Activated naive CD8-positive, alpha-beta T cell treated with anti-CD3 and anti-CD28 coated beads, Interleukin-2, amount 50 U/mL, for 24 hours (primary cell): ENCODE results near the gene RGS17.

Source experiments
- ATAC-seq: fragments of 150-1000 bp; cut with Tn5 transposase; one replicate; pipeline ENCODE4 v1.10.0; 2021
- DNase-seq: peaks from one replicate; pipeline ENCODE4 v3.0.0; 2021
- H3K27ac Mint-ChIP-seq: one replicate; pipeline ENCODE4 v1.8.0; 2021; ENCODE audit warnings: mild to moderate bottlenecking, mixed read lengths
- H3K27me3 Mint-ChIP-seq: one replicate; pipeline ENCODE4 v1.8.0; 2021; ENCODE audit warnings: mixed read lengths
- H3K36me3 Mint-ChIP-seq: one replicate; pipeline ENCODE4 v1.8.0; 2021; ENCODE audit warnings: low read depth, mixed read lengths
- H3K4me1 Mint-ChIP-seq: one replicate; pipeline ENCODE4 v1.8.0; 2021; ENCODE audit warnings: mixed read lengths
- H3K4me3 Mint-ChIP-seq: one replicate; pipeline ENCODE4 v1.8.0; 2021; ENCODE audit warnings: mild to moderate bottlenecking, moderate library complexity, mixed read lengths
- H3K9me3 Mint-ChIP-seq: one replicate; pipeline ENCODE4 v1.8.0; 2021; ENCODE audit warnings: mixed read lengths

RGS17 gene

DNA sequence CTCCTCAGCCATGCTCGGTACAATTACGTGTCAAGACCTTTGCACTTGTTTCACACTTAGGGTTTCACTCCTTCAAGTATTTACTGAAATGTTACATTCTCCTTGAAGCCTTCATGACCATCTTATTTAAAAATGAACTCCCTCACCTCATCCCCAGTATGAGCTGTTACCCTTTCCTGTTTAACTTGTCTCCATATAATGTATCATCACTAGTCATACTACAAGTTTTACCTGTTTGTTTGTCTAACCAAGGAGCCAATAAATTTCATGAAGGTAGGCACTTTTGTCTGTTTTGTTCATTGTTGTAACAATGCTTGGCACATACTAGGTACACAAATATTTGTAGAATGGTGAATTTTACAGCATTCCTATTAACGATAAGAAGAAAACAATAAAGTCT is 82.5 kb downstream of the RGS17 start:
- Mint-ChIP-seq H3K9me3 (no peaks in the 10 kb centered on the region), H3K27ac (no peak overlapping the region), H3K27me3 (no peaks in the 10 kb centered on the region), H3K4me3 (no peak overlapping the region), H3K4me1 (no peaks in the 10 kb centered on the region), H3K36me3 (no peaks in the 10 kb centered on the region)
- DNase-seq, result no peak
- no peak for ATAC-seq

GRCh38 chr6:153047386-153047785 is 83.7 kb downstream of the RGS17 start:
- Mint-ChIP-seq H3K27me3 (no peaks in the 10 kb centered on the region), H3K9me3 (no peaks in the 10 kb centered on the region), H3K36me3 (no peaks in the 10 kb centered on the region), H3K4me3 (no peak overlapping the region), H3K27ac (no peak overlapping the region), H3K4me1 (no peaks in the 10 kb centered on the region)
- ATAC-seq (no peak), DNase-seq (no peak)

GRCh38 chr6:153045271-153045670 is 85.8 kb downstream of the RGS17 start:
- DNase-seq (no peak), ATAC-seq (no peak)
- H3K27ac Mint-ChIP-seq, result no peak overlapping the region
- H3K4me3 Mint-ChIP-seq, result no peak overlapping the region
- H3K36me3 Mint-ChIP-seq, result no peaks in the 10 kb centered on the region
- H3K27me3 Mint-ChIP-seq, result no peaks in the 10 kb centered on the region
- no peaks in the 10 kb centered on the region for H3K9me3 Mint-ChIP-seq
- H3K4me1 Mint-ChIP-seq, result no peaks in the 10 kb centered on the region

- Mint-ChIP-seq H3K9me3 (no peaks in the 10 kb centered on the region), H3K4me3 (no peak overlapping the region), H3K27me3 (peaks cover 2% of the 10 kb centered on the region), H3K36me3 (no peaks in the 10 kb centered on the region), H3K27ac (no peak overlapping the region), H3K4me1 (no peaks in the 10 kb centered on the region)
- DNase-seq (no peak), ATAC-seq (no peak)
Measured at GRCh38 chr6:153044295-153044694, 86.8 kb downstream of the RGS17 start.

DNA sequence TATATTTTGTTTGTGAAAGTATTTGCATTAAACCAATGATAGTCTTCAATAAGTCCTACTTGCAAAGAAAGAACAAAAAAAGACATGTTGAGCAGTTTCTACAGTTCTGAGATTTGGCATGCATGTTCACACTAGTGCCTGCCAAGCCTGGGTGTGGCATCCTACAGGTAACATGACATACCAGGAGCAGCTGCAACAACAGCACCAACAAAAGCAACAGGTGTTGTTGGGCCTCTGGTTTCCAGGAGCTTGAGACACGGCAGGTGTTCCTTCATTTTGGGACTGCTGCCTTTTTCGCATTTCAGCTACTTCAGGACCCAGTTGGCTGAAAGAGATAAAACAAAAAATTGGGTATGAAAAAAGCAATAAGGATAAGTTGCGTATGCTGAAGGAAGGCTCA is 87.4 kb downstream of the RGS17 start:
- Mint-ChIP-seq H3K4me3 (no peak overlapping the region), H3K27ac (no peak overlapping the region), H3K4me1 (no peaks in the 10 kb centered on the region), H3K36me3 (no peaks in the 10 kb centered on the region), H3K27me3 (peaks cover 2% of the 10 kb centered on the region), H3K9me3 (no peaks in the 10 kb centered on the region)
- no peak for DNase-seq
- no peak for ATAC-seq

DNA sequence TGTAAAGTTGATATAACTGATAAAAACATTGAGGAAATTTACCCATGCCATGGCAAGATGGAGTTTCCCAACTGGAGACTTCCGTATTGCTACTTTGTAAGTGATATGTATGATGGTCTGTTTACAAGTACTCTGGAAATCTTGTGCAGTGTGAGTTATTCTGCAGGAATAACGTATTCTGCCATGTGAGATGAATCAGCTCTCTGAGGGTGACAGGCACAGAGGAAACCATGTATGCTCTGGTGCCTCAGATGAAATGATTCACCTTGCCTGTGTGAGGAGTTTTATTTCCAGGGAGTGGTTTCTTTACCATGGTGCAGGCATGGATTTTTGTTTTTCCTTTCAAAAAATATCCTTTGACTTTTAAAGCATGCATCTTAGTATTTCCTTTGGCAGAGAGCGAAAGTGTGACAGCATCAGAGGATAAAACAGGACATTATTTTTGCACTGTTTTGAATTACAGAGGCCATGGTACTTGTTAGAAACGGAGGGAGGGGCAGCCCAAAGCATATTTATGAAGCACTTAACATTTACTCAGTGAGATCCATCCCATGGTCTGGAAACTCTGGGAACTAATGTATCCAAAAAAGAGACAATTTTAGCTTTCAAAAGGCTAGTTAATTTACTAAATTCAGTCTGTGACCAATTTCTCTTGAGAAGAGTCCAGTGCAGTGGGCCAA is 92.6 kb downstream of the RGS17 start:
- Mint-ChIP-seq H3K27ac (no peak overlapping the region), H3K4me1 (no peaks in the 10 kb centered on the region), H3K9me3 (no peaks in the 10 kb centered on the region), H3K36me3 (no peaks in the 10 kb centered on the region), H3K27me3 (peaks cover 2% of the 10 kb centered on the region), H3K4me3 (no peak overlapping the region)
- DNase-seq, result no peak
- ATAC-seq, result no peak

GRCh38 chr6:153034139-153034538 is 96.9 kb downstream of the RGS17 start:
- H3K27me3 Mint-ChIP-seq, result peaks cover 3% of the 10 kb centered on the region
- H3K27ac Mint-ChIP-seq, result no peak overlapping the region
- no peak overlapping the region for H3K4me3 Mint-ChIP-seq
- no peaks in the 10 kb centered on the region for H3K9me3 Mint-ChIP-seq
- no peaks in the 10 kb centered on the region for H3K36me3 Mint-ChIP-seq
- ATAC-seq (no peak), DNase-seq (no peak)
- H3K4me1 Mint-ChIP-seq, result no peaks in the 10 kb centered on the region

GRCh38 chr6:153032255-153032882 is 98.7 kb downstream of the RGS17 start:
- DNase-seq (no peak), ATAC-seq (no peak)
- Mint-ChIP-seq H3K36me3 (no peaks in the 10 kb centered on the region), H3K27ac (no peak overlapping the region), H3K9me3 (no peaks in the 10 kb centered on the region), H3K4me3 (no peak overlapping the region), H3K4me1 (no peaks in the 10 kb centered on the region), H3K27me3 (peaks cover 3% of the 10 kb centered on the region)

- no peaks in the 10 kb centered on the region for H3K9me3 Mint-ChIP-seq
- peaks cover 3% of the 10 kb centered on the region for H3K27me3 Mint-ChIP-seq
- ATAC-seq, result no peak
- H3K27ac Mint-ChIP-seq, result no peak overlapping the region
- no peak for DNase-seq
- H3K4me3 Mint-ChIP-seq, result no peak overlapping the region
- no peaks in the 10 kb centered on the region for H3K36me3 Mint-ChIP-seq
- H3K4me1 Mint-ChIP-seq, result no peaks in the 10 kb centered on the region
Measured at GRCh38 chr6:153031335-153031955, 99.6 kb downstream of the RGS17 start.

DNA sequence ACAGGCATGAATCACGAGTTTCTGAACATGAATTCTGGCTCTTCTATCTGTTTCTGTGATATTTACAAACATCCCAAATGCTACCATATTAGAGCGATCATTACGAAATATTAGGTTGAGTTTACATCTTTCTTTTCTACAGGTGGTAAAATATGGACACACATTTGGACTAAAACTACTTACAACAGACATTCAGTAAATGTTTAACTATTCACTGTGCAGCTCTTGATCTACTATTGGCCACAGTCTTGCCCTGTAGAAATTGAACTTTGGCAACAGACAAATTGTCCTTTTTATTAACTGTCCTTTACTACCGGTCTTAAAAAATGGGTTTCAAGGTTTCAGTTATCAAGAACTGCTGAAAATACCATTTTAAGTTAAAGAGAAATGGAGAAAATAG is 102.1 kb downstream of the RGS17 start:
- DNase-seq, result no peak
- no peaks in the 10 kb centered on the region for H3K4me1 Mint-ChIP-seq
- H3K4me3 Mint-ChIP-seq, result no peak overlapping the region
- H3K36me3 Mint-ChIP-seq, result no peaks in the 10 kb centered on the region
- no peak for ATAC-seq
- peaks cover 11% of the 10 kb centered on the region for H3K27me3 Mint-ChIP-seq
- H3K9me3 Mint-ChIP-seq, result no peaks in the 10 kb centered on the region
- H3K27ac Mint-ChIP-seq, result no peak overlapping the region

GRCh38 chr6:153028286-153028685 is 102.8 kb downstream of the RGS17 start:
- ATAC-seq (no peak), DNase-seq (no peak)
- Mint-ChIP-seq H3K4me3 (no peak overlapping the region), H3K36me3 (no peaks in the 10 kb centered on the region), H3K9me3 (no peaks in the 10 kb centered on the region), H3K4me1 (no peaks in the 10 kb centered on the region), H3K27ac (no peak overlapping the region), H3K27me3 (peaks cover 13% of the 10 kb centered on the region)

DNA sequence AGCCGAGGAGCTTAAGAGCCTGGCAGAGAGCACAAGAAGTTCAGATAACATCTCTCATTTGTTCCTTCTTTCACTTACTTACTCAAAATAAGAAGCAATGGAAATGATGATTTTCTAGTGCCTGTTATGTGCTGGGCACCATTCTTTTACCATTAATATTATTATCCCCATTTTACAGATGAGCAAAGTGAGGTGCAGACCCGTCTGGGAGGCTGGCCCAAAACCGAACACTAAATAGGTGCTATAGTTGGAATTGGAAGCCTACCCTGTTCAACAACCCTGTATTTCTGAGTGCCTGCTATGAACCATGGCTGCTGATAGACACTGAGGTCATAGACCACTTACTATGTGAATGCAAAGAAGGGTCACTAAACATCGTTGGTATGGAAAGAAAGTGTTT is 103.6 kb downstream of the RGS17 start:
- ATAC-seq (no peak), DNase-seq (no peak)
- Mint-ChIP-seq H3K4me1 (no peaks in the 10 kb centered on the region), H3K27ac (no peak overlapping the region), H3K36me3 (no peaks in the 10 kb centered on the region), H3K4me3 (no peak overlapping the region), H3K27me3 (peaks cover 16% of the 10 kb centered on the region), H3K9me3 (no peaks in the 10 kb centered on the region)

GRCh38 chr6:153024709-153025017 is 106.4 kb downstream of the RGS17 start:
- no peaks in the 10 kb centered on the region for H3K9me3 Mint-ChIP-seq
- no peaks in the 10 kb centered on the region for H3K36me3 Mint-ChIP-seq
- H3K4me1 Mint-ChIP-seq, result no peaks in the 10 kb centered on the region
- no peak for DNase-seq
- H3K27me3 Mint-ChIP-seq, result peaks cover 17% of the 10 kb centered on the region
- H3K4me3 Mint-ChIP-seq, result no peak overlapping the region
- no peak overlapping the region for H3K27ac Mint-ChIP-seq
- ATAC-seq, result no peak

GRCh38 chr6:153023977-153024708 is 106.9 kb downstream of the RGS17 start:
- Mint-ChIP-seq H3K27ac (no peak overlapping the region), H3K36me3 (no peaks in the 10 kb centered on the region), H3K9me3 (no peaks in the 10 kb centered on the region), H3K4me1 (no peaks in the 10 kb centered on the region), H3K4me3 (no peak overlapping the region), H3K27me3 (peaks cover 17% of the 10 kb centered on the region)
- peak; percentile 14 for DNase-seq
- ATAC-seq, result peak; percentile 93

DNA sequence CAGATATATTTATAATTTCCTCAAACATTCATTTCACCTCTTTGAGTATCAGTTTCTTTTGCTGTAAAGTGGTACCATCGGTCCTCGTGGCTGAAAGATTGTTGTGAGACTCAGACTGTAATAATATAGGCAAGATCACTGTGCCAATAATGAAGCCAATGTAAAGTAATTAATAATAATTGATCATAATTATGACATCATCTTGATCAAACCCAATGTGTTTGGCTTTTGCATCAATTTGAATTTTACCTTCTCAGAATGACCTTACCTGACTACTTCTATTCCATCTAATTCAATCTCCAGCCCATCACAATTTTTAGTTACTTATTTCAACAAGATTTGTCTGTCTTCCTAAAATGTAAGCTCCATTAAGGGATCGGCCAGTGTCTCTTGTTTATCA is 112.7 kb downstream of the RGS17 start:
- no peak overlapping the region for H3K4me3 Mint-ChIP-seq
- DNase-seq, result no peak
- no peak for ATAC-seq
- H3K9me3 Mint-ChIP-seq, result no peaks in the 10 kb centered on the region
- H3K27ac Mint-ChIP-seq, result no peak overlapping the region
- no peaks in the 10 kb centered on the region for H3K4me1 Mint-ChIP-seq
- H3K27me3 Mint-ChIP-seq, result peaks cover 17% of the 10 kb centered on the region
- H3K36me3 Mint-ChIP-seq, result no peaks in the 10 kb centered on the region
